Sciatic nerve (tissue), 2 donors: Measurements from ENCODE around the gene OLFM4. TPM values are rescaled to one million over a fixed set of nuclear protein-coding genes. Genes with fewer than 3 reads are reported as not detected.

Experiments
- ATAC-seq: fragments of 200-7000 bp; cut with Tn5 transposase; one replicate; pipeline ENCODE4 v1.9.1; 2020; ENCODE audit warnings: mild to moderate bottlenecking, moderate library complexity
- DNase-seq: peaks from one replicate; pipeline ENCODE4 v3.0.0-alpha.2; 2020; ENCODE audit warnings: low spot score
- intact Hi-C: fragments of 100-400 bp; cut with DNase I; formaldehyde crosslinking; loops from one replicate; pipeline ENCODE4 v1.14.2; 2022
- total RNA-seq: library from RNA; stranded (reverse); fragmentation: NEBNext Ultra II Directional; extraction: Animal tissue kit (Norgen Biotek cat#: 25700); gene quantifications from one replicate; pipeline ENCODE4 v1.2.1, GENCODE V29; 2021
- donor health status: DM: no; HTN: no; CAD: no.
- donor health status: DM: no; HTN: no; CAD: no.

The OLFM4 gene
- total RNA-seq, 1 donor from 2014 or later, result 3.1 TPM

DNA sequence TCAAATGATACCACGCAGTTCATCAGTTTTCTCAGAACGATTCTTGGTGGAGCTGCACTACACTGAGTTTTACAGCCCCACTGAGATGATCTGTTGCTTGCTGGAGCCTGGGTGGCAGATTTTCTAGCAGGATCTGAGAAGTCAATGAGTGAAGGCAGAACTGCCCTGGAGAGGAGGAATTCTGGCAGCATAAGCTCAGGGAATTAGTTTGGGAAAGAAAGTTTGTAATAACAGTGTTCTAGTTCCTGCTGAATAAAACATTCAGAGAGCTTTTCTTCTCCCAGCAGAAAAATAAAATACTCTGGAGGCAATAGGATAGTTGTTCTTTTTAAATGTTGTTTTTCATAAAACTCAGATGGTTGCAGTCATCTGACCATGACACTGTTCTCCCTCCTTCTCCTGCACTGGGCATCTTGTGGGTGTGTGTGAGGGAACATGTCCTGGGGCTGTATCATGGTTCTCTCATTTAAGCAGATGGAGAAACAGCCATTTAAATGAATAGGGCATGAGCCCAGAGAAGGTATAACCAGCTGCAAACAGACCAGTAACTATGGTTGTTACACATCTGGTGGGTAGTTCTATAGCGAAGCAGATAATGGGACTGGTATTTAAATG, 29.6 kb downstream of the OLFM4 start:
- peak; percentile 82 for ATAC-seq

GRCh38 chr13:53060840-53061490, 32.4 kb downstream of the OLFM4 start:
- DNase-seq (no peak), ATAC-seq (no peak)
- intact Hi-C loops, result no loop called here

More for the DNA sequence above, 29.6 kb downstream of the OLFM4 start:
- intact Hi-C loops, result no loop called here
- DNase-seq, result no peak

DNA sequence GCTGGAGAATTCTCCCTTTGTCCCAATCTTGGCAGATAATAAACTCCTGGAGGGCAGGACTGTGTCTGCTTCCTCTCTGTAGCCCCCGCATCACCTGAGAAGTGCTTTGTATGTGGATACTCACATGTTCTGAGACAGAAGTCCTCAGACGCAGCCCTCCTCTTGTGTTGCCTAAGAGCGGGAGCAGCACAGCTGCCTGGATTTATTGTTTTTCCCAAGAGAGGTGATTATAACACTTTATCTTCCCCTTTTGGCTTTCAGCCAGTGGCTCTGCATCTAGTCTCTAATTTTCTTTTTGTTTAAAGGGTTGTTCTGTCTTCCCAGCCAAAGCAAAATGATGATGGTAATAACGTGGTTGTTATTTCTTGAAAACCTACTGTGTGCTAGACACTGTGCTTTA, 36.1 kb downstream of the OLFM4 start:
- ATAC-seq, result peak; percentile 74
- no peak for DNase-seq
- intact Hi-C loops, result no loop called here

GRCh38 chr13:53066411-53066810, 37.8 kb downstream of the OLFM4 start:
- no peak for DNase-seq
- ATAC-seq, result no peak
- intact Hi-C loops, result no loop called here

DNA sequence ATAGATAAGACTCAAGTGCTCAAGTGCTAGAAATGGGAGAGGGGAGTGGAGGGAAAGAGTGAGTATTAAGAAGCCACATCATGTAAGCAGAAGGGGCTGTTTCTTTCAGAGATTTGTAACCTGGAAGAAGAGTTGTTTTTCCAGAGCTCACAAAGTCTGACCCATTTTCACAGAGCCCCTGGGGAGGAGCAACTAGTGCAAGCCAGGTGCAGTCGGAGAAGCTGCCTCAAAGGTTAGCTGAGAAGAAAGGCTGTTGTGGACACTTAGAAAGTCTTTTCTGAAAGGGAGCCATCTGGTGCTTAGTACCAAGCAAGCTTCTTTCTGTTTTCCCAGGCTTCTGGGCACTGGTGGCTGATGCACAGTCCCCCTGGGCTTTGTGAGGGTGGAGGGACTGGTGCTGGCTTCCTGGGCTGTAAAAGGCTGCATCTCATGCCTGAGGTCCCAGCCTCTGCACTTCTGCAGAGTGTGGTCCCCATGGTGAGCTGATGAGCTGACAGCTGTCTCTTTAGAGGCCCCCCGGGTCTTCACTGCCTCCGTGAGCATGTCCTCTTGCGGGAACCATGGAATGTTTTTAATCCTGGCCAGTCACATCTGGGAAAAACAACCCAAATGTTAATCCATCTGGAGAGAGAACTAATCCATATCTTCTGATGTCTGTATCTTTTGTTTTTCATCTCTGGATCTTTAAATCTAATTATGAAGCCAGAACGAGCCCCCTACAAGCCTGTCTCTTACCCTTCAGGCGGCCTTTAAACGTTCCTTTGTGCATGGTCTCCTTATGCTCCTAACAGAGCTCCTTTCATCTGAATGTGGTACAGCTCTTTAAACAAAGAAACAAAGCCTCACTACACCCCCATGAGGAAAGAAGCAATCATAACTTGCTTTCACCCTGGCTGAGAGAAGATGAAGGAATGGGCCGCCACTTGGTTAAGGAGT, 40.2 kb downstream of the OLFM4 start:
- DNase-seq, result no peak
- peak; percentile 88 for ATAC-seq
- intact Hi-C loops, result no loop called here

GRCh38 chr13:53069800-53070199, 41.2 kb downstream of the OLFM4 start:
- no peak for DNase-seq
- no peak for ATAC-seq
- intact Hi-C loops, result no loop called here

GRCh38 chr13:53073711-53074110, 45.1 kb downstream of the OLFM4 start:
- intact Hi-C loops, result no loop called here

GRCh38 chr13:53074114-53074513, 45.5 kb downstream of the OLFM4 start:
- ATAC-seq (no peak), DNase-seq (no peak)
- intact Hi-C loops, result no loop called here

More at GRCh38 chr13:53073711-53074110, 45.1 kb downstream of the OLFM4 start:
- ATAC-seq (no peak), DNase-seq (no peak)

DNA sequence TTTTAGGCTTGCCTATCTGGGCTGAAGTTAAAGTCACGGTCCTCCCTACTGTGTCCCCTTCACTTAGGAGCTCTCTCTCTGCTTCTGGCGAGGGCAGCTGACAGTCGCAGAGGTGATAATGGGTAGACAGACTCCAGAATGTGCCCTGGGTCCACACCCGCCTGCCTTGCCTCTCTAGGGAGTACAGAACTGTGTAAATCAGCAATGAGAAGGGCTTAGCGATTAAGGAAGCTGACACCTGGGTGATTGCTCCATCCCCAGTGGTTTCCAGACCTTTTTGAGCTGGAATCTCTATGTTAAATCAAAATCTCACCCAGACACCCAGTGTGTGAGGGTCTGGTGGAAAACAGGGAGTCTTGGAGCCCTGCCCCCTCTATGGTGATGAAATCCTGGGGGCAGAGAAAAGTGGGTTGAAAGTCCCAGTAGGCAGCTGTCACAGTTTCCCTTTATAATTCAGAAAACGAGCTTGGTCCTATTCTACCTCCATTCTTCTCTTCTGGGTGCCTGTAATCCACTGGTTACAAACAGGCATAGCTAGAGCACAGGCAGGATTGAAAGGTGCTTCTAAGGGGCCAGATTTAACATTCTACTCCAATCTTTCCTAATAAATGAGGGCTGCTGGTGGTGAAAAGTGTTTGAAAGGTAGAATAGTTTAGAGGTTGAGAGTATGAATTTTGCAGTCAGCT, 46.9 kb downstream of the OLFM4 start:
- DNase-seq (no peak), ATAC-seq (no peak)
- intact Hi-C loops, result no loop called here

DNA sequence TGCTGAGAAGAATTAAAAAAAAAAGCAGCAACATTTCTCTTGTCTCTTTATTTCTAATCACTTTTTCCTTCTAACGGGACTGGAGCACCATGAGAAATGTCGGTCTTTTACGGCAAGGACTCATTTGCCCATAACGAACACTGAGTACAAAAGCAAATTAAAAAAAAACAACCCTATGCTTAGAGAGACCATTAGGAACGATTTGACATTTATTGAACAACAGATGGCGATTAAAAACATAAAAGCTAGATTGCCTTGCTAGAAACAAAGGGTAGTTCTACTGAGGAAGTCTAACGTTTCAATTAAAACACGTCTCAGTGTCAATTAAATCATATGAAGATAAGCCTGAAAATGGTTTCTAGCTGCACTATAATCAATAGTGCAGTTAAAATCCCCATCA, 51.1 kb downstream of the OLFM4 start:
- intact Hi-C loops, result no loop called here
- no peak for DNase-seq
- ATAC-seq, result no peak

GRCh38 chr13:53088871-53089270, 60.3 kb downstream of the OLFM4 start:
- intact Hi-C loops, result no loop called here
- DNase-seq (no peak), ATAC-seq (no peak)

DNA sequence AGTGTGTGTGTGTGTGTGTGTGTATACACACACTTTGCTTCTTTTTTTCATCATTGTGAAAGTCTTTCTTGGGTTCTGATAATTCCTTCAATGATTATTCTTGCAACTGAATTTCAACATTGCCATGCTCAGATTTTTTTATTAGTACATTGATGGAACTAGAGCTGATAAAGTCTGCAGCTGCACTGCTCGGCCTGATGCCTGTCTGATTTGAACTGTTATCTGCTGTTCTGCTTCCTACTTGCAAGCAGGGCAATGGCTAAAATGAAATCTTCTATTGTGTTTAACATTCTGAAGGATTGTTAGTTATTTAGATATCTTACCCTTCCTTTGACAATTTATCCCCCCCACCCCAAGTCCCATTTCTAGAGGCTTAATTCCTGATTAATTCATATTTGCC, 61.3 kb downstream of the OLFM4 start:
- DNase-seq (no peak), ATAC-seq (no peak)
- intact Hi-C loops, result no loop called here

- ATAC-seq, result no peak
- DNase-seq, result no peak
- intact Hi-C loops, result no loop called here
These were observed 61.8 kb downstream of the OLFM4 start for GRCh38 chr13:53090461-53090860.

DNA sequence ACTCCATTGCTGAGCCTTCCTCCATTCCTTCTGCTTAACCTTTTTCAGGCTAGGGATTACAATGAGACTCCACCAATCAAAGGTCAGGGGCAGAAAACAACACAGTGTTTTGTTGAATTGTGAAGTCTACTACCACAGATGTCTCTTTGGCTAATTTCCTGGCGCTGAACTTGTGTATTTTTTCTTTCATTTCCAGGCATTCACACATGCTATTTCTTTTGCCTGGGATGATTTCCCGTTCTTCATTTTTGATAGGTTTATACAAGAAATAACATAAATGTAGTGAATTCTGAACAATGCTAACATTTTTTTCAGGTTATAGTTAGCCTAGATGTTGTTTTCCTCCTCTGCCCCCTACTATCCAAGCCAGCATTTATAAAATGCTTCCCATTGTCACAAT, 64.3 kb downstream of the OLFM4 start:
- DNase-seq (no peak), ATAC-seq (peak; percentile 32)
- intact Hi-C loops, result no loop called here

DNA sequence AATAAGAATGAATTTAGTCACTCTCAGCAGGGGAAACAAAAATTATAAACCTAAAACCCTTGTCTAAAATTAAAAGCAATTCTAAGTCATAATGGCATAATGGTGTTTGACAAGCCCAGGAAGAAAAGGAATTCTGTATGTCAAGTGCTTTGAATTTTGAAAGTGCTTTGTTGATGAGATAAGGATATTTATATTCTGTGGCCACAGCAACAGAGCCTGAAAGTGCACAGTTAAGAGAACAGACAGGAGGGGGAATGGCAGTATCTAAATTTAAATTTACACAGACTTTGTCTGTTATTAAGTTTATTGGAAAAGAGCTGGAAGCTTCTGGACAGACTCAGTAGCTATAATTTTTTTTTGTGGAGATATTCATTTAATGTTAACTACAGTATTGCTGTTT, 69.8 kb downstream of the OLFM4 start:
- no peak for DNase-seq
- ATAC-seq, result no peak

GRCh38 chr13:53100394-53101063, 71.9 kb downstream of the OLFM4 start:
- no peak for ATAC-seq
- intact Hi-C loops, result no loop called here
- DNase-seq, result no peak

More for the DNA sequence above, 69.8 kb downstream of the OLFM4 start:
- intact Hi-C loops, result no loop called here
